ENCODE results near the gene MAGI1.

GRCh38 chr3:65935724-65936123, 103.0 kb downstream of the MAGI1 start:
- TF ChIP-seq CTCF (IDR thresholded peaks at IDR 0.05) (no peak), POLR2A (IDR thresholded peaks at IDR 0.05) (no peak)
